ENCODE data around the gene CNTN2.

Gene CNTN2

GRCh38 chr1:205030896-205031295 is 12.1 kb upstream of the CNTN2 start:
- no peak for DNase-seq (ENCODE audit: low spot score in 2 of 2)
- Histone ChIP-seq H3K27me3 (ENCODE audit: low read depth) (peaks cover 12% of the 10 kb centered on the region; the same call in 1 of the 2 replicates), H3K4me3 (no peak overlapping the region), H3K36me3 (replicated peaks) (no peaks in the 10 kb centered on the region), H3K4me1 (no peaks in the 10 kb centered on the region), H3K9me3 (no peaks in the 10 kb centered on the region)
- in situ Hi-C loops (cut with MboI; ENCODE audit: low sequenced_read_pairs) = no loop called here

GRCh38 chr1:205032508-205032907 is 10.5 kb upstream of the CNTN2 start:
- in situ Hi-C loops (cut with MboI; ENCODE audit: low sequenced_read_pairs) = no loop called here
- DNase-seq (ENCODE audit: low spot score in 2 of 2) = no peak

GRCh38 chr1:205037539-205037938 is 5.5 kb upstream of the CNTN2 start:
- Histone ChIP-seq H3K36me3 (replicated peaks) (no peaks in the 10 kb centered on the region), H3K9me3 (no peaks in the 10 kb centered on the region), H3K4me3 (no peak overlapping the region), H3K4me1 (no peaks in the 10 kb centered on the region), H3K27me3 (ENCODE audit: low read depth) (peaks cover 26% of the 10 kb centered on the region)
- in situ Hi-C loops (cut with MboI; ENCODE audit: low sequenced_read_pairs) = no loop called here
- DNase-seq (ENCODE audit: low spot score in 2 of 2) = no peak

More at GRCh38 chr1:205032508-205032907, 10.5 kb upstream of the CNTN2 start:
- H3K36me3 ChIP-seq (replicated peaks) = no peaks in the 10 kb centered on the region
- peaks cover 9% of the 10 kb centered on the region; the same call in 1 of the 2 replicates for H3K27me3 ChIP-seq (ENCODE audit: low read depth)
- no peak overlapping the region for H3K4me3 ChIP-seq
- no peaks in the 10 kb centered on the region for H3K4me1 ChIP-seq
- no peaks in the 10 kb centered on the region for H3K9me3 ChIP-seq

DNA sequence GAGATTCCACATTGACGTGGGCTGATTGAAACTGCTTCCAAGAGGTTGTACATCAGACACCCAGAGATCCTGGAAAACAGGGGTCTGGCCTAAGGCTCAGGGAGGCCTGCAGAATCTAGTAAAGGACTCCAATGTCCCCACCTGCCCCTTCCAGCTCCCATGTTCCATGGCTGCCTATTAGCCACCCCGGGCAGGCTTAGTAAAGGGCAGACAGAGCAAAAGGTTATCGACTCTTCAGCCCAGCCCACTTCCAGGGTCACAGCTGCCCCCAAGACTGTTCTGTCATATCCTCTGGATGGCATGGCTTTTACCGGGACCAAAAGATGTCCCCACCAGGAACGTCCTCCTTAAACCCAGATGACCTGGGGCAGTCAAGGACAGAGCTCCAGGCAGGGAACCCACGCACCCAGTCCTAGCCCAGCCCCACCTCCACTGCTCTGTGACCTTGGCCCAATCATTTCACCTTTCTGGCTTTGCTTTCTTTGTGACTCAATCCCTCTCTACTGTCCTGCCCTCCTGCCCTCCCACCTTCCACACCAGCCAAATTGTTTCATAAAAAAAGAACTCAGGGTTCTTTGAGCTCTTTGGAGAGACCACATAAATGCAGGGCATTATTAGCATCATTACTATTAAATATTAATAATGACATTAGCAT is 4.8 kb upstream of the CNTN2 start:
- no peaks in the 10 kb centered on the region for H3K9me3 ChIP-seq
- in situ Hi-C loops (cut with MboI; ENCODE audit: low sequenced_read_pairs) = no loop called here
- H3K4me1 ChIP-seq = no peaks in the 10 kb centered on the region
- no peak overlapping the region for H3K4me3 ChIP-seq
- no peak for DNase-seq (ENCODE audit: low spot score in 2 of 2)
- H3K27me3 ChIP-seq (ENCODE audit: low read depth) = peaks cover 30% of the 10 kb centered on the region
- no peaks in the 10 kb centered on the region for H3K36me3 ChIP-seq (replicated peaks)

DNA sequence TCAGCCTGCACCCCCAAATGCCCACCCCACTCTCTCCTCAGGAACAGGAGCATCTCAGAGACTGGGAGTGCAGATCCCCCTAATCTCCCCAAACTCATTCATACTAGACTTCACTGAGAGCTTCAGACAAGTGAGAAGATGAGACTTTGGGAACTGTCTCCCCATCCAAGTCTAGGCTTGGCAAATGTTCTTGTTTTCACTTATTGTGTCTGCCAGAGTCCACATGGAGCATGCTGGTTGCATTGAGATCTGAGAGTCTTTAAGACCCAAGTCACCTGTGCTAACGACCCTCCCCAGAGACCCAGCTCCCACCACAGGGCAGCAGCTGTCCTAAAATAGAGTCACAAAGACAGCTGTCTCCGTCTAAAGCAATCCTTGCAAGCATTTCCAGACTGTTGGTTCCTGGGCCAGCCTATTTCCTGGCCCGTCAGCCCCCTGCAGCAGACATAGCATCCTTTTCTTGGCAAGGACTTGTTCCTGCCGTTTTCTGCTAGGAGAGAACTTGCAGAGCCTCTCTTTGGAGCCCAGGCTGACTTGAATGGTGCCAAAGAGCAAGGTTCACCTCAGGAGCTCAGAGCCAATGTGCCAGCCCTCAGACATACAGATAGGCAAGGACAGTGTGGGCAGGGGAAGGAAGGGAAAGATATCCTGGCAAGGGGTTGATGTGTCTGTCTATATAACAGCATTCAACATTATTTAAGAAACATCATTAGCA is 1.9 kb upstream of the CNTN2 start:
- H3K36me3 ChIP-seq (replicated peaks) = no peaks in the 10 kb centered on the region
- H3K9me3 ChIP-seq = no peaks in the 10 kb centered on the region
- DNase-seq (ENCODE audit: low spot score in 2 of 2) = no peak
- in situ Hi-C loops (cut with MboI; ENCODE audit: low sequenced_read_pairs) = no loop called here
- no peaks in the 10 kb centered on the region for H3K4me1 ChIP-seq
- peaks cover 59% of the 10 kb centered on the region for H3K27me3 ChIP-seq (ENCODE audit: low read depth)
- no peak overlapping the region for H3K4me3 ChIP-seq

DNA sequence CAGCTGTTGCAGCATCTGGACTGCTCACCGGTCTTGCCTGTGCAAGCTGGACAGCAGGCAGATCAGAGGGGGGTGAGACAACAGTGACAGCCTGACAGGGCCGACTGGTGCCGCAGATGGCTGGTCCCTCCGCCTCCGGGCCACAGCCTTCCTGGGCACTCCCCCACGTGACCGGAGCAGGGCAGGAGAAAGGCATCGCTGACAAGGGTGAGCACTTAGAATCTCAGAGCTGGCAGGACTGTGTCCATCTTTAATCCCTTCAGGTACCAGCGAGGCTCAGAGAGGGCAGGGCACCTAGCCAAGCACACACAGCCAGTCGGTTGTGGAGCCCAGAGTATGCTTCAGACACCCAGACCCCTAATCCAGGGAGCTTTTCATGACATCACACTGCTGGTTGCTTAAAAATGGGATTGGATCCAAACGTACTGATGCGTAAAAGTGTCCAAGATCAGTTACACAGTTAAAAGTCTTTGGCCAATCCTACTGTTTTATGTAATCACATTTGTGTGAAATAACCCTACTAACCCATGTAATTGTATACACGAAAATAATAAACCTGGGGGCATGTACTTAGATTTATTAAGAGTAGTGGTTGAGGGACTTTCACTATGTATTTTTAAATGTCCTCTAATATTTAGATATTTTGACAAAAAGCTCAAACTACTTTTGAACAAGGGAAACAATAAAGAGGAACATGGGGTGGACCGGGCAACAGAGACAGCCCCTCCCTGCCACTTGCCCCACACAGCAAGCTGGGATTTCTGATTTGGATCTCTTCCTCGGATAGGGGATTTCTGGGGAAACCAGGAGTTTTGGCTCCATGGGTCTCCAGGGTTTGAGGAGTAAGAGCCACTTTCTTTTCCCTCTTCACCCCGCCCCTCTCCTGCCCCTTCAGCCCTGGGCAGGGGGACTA is 758 bp upstream of the CNTN2 start:
- Histone ChIP-seq H3K27me3 (ENCODE audit: low read depth) (peaks cover 67% of the 10 kb centered on the region), H3K4me3 (no peak overlapping the region), H3K36me3 (replicated peaks) (no peaks in the 10 kb centered on the region), H3K9me3 (no peaks in the 10 kb centered on the region), H3K4me1 (no peaks in the 10 kb centered on the region)
- in situ Hi-C loops (cut with MboI; ENCODE audit: low sequenced_read_pairs) = no loop called here
- no peak for DNase-seq (ENCODE audit: low spot score in 2 of 2)

GRCh38 chr1:205043866-205044265 is 854 bp downstream of the CNTN2 start:
- Histone ChIP-seq H3K4me1 (no peaks in the 10 kb centered on the region), H3K27me3 (ENCODE audit: low read depth) (peaks cover 79% of the 10 kb centered on the region), H3K9me3 (no peaks in the 10 kb centered on the region), H3K36me3 (replicated peaks) (no peaks in the 10 kb centered on the region), H3K4me3 (no peak overlapping the region)
- no peak for DNase-seq (ENCODE audit: low spot score in 2 of 2)
- in situ Hi-C loops (cut with MboI; ENCODE audit: low sequenced_read_pairs) = no loop called here

- no peak for DNase-seq (ENCODE audit: low spot score in 2 of 2)
- H3K27me3 ChIP-seq (ENCODE audit: low read depth) = peaks cover 85% of the 10 kb centered on the region
- no peaks in the 10 kb centered on the region for H3K9me3 ChIP-seq
- no peak overlapping the region for H3K4me3 ChIP-seq
- in situ Hi-C loops (cut with MboI; ENCODE audit: low sequenced_read_pairs) = no loop called here
- no peaks in the 10 kb centered on the region for H3K4me1 ChIP-seq
- H3K36me3 ChIP-seq (replicated peaks) = no peaks in the 10 kb centered on the region
These were observed 1.7 kb downstream of the CNTN2 start for GRCh38 chr1:205044741-205045140.

DNA sequence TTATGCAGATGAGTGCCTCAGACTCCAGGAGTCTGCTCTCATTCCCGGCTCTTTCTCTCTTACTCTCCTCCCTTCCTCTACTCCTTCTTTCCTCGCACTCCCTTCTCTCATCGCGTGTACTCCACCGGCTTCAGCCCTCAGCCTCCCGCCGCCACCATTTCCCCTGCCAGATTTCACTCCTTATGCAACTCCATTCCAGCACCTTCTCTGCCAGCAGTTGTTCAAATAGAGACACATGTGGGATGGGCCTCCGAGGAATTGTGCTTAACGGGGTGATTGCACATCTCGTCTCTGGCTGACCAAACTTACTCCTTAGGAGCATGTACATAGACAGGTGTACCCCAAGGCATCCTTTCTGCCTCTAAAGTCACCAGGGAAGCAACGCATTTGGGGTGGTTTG is 2.1 kb downstream of the CNTN2 start:
- H3K36me3 ChIP-seq (replicated peaks) = no peaks in the 10 kb centered on the region
- no peaks in the 10 kb centered on the region for H3K9me3 ChIP-seq
- DNase-seq (ENCODE audit: low spot score in 2 of 2) = no peak
- H3K4me1 ChIP-seq = no peaks in the 10 kb centered on the region
- in situ Hi-C loops (cut with MboI; ENCODE audit: low sequenced_read_pairs) = no loop called here
- no peak overlapping the region for H3K4me3 ChIP-seq
- H3K27me3 ChIP-seq (ENCODE audit: low read depth) = peaks cover 87% of the 10 kb centered on the region

- Histone ChIP-seq H3K4me3 (no peak overlapping the region), H3K9me3 (no peaks in the 10 kb centered on the region), H3K36me3 (replicated peaks) (no peaks in the 10 kb centered on the region), H3K27me3 (ENCODE audit: low read depth) (peaks cover 73% of the 10 kb centered on the region), H3K4me1 (no peaks in the 10 kb centered on the region)
- no peak for DNase-seq (ENCODE audit: low spot score in 2 of 2)
- in situ Hi-C loops (cut with MboI; ENCODE audit: low sequenced_read_pairs) = no loop called here
These were observed 3.9 kb downstream of the CNTN2 start for GRCh38 chr1:205046870-205047269.

GRCh38 chr1:205047764-205048231 is 4.8 kb downstream of the CNTN2 start:
- in situ Hi-C loops (cut with MboI; ENCODE audit: low sequenced_read_pairs) = no loop called here
- no peaks in the 10 kb centered on the region for H3K9me3 ChIP-seq
- H3K27me3 ChIP-seq (ENCODE audit: low read depth) = peaks cover 67% of the 10 kb centered on the region
- no peaks in the 10 kb centered on the region for H3K36me3 ChIP-seq (replicated peaks)
- no peak overlapping the region for H3K4me3 ChIP-seq
- no peak for DNase-seq (ENCODE audit: low spot score in 2 of 2)
- H3K4me1 ChIP-seq = no peaks in the 10 kb centered on the region

GRCh38 chr1:205048382-205048781 is 5.4 kb downstream of the CNTN2 start:
- Histone ChIP-seq H3K4me3 (no peak overlapping the region), H3K4me1 (no peaks in the 10 kb centered on the region), H3K36me3 (replicated peaks) (no peaks in the 10 kb centered on the region), H3K27me3 (ENCODE audit: low read depth) (peaks cover 64% of the 10 kb centered on the region), H3K9me3 (no peaks in the 10 kb centered on the region)
- no peak for DNase-seq (ENCODE audit: low spot score in 2 of 2)
- in situ Hi-C loops (cut with MboI; ENCODE audit: low sequenced_read_pairs) = no loop called here

DNA sequence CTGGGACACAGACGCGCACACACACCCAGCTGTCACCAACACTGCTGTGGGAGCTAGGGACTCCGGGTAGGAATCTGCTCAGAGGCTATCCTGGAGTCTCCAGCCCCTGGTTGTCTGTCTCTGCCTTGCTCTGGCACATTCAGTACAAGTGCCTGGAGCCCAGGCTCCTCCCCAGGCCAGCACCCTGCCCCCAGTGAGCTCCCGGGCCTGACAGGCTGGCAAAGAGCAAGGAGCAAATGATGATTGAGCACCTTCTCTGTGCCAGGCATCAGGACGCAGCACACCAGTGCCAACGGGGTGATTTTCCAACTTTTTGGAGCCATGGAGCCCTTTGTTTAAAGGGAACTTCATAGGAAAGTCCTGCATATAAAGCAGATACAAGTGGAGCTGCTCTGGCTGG is 6.5 kb downstream of the CNTN2 start:
- Histone ChIP-seq H3K36me3 (replicated peaks) (no peaks in the 10 kb centered on the region), H3K9me3 (no peaks in the 10 kb centered on the region), H3K4me3 (no peak overlapping the region), H3K27me3 (ENCODE audit: low read depth) (peaks cover 61% of the 10 kb centered on the region), H3K4me1 (no peaks in the 10 kb centered on the region)
- no peak for DNase-seq (ENCODE audit: low spot score in 2 of 2)
- in situ Hi-C loops (cut with MboI; ENCODE audit: low sequenced_read_pairs) = no loop called here

DNA sequence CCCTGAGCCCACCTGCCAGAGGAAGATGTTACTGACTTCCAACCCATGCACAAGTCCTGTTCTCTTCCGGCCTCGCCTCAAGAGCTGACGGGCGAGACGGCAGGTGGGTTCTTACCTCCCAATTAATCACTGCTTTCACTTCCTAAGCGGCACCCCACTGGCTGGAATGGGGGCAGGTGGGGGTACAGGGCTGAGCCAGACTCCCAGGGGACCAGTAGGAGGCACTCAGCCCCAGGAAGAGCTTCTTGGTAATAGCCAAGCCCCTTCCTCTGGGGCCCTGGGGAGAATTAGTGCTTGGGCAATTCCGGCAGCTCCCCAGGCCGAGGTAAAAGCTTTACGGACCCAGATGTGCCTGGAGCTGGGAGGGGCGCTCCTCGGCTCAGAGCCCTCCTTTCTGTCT is 9.7 kb downstream of the CNTN2 start:
- no peaks in the 10 kb centered on the region for H3K4me1 ChIP-seq
- no peak for DNase-seq (ENCODE audit: low spot score in 2 of 2)
- H3K9me3 ChIP-seq = no peaks in the 10 kb centered on the region
- in situ Hi-C loops (cut with MboI; ENCODE audit: low sequenced_read_pairs) = no loop called here
- H3K27me3 ChIP-seq (ENCODE audit: low read depth) = peaks cover 43% of the 10 kb centered on the region
- H3K36me3 ChIP-seq (replicated peaks) = no peaks in the 10 kb centered on the region
- no peak overlapping the region for H3K4me3 ChIP-seq
